HG03439 (cell line): ENCODE data around the gene TM9SF4.

Source experiments
- ATAC-seq: cut with Tn5 transposase; IDR thresholded peaks from one replicate; pipeline ENCODE4 v1.9.1; 2021; ENCODE audit warnings: mild to moderate bottlenecking, moderate library complexity; ENCODE audit not compliant: unreplicated experiment

The TM9SF4 gene

GRCh38 chr20:32205843-32206759 is 96.6 kb downstream of the TM9SF4 start:
- ATAC-seq: no peak

GRCh38 chr20:32206760-32207625 is 97.5 kb downstream of the TM9SF4 start:
- peak; percentile 21 for ATAC-seq

- peak; percentile 87 for ATAC-seq
Observed at GRCh38 chr20:32207626-32208498, 98.3 kb downstream of the TM9SF4 start, which contains the start of the genes PLAGL2 and POFUT1. Gene PLAGL2, minus strand, starts transcription at chr20:32207743. Its CDS starts 5,565 bp downstream, at chr20:32202178. Gene POFUT1, plus strand, starts transcription at chr20:32207880. Its CDS starts 62 bp downstream, at chr20:32207942.

GRCh38 chr20:32208499-32209154 is 99.1 kb downstream of the TM9SF4 start:
- ATAC-seq: no peak

GRCh38 chr20:32209850-32210605 is 100.5 kb downstream of the TM9SF4 start:
- ATAC-seq: no peak

GRCh38 chr20:32213870-32214269 is 104.4 kb downstream of the TM9SF4 start:
- ATAC-seq: no peak

GRCh38 chr20:32215147-32215546 is 105.6 kb downstream of the TM9SF4 start:
- ATAC-seq: no peak

GRCh38 chr20:32215729-32216128 is 106.2 kb downstream of the TM9SF4 start:
- no peak for ATAC-seq

- no peak for ATAC-seq
Observed at GRCh38 chr20:32216179-32217142, 106.9 kb downstream of the TM9SF4 start.
